Prostate gland (tissue), 1 donor: Measurements from ENCODE around the gene ADGRG7.

Experiments
- POLR2A ChIP-seq: fragments of 450-650 bp; IDR thresholded peaks from one replicate; pipeline ENCODE4 v1.6.1; 2016; ENCODE audit warnings: antibody characterized with exemption, mild to moderate bottlenecking
- POLR2AphosphoS5 ChIP-seq: sonication (generic); formaldehyde crosslinking; IDR thresholded peaks from one replicate; pipeline ENCODE4 v1.6.1; 2017; ENCODE audit warnings: antibody characterized with exemption

GRCh38 chr3:100602506-100603444 is 6.6 kb upstream of the ADGRG7 start:
- TF ChIP-seq POLR2A (no peak), POLR2AphosphoS5 (no peak)
